H1 (cell line): Measurements from ENCODE around the gene ZNF516.

ENCODE experiments used
- CEBPB ChIP-seq: IDR thresholded peaks from 2 replicates; pipeline ENCODE4 v1.6.1; 2012; ENCODE audit warnings: low read depth, low read length
- CHD1 ChIP-seq: IDR thresholded peaks from 2 replicates; pipeline ENCODE4 v1.6.1; 2012; ENCODE audit warnings: low read depth, low read length, improper control_type of control experiment
- CREB1 ChIP-seq: IDR thresholded peaks from 2 replicates; pipeline ENCODE4 v1.6.1; 2012; ENCODE audit warnings: inconsistent platforms
- CTCF ChIP-seq, 3 experiments: IDR thresholded peaks; 1 replicate in 2 of 3; 2 replicates in 1 of 3; pipeline versions ENCODE4 v1.5.1 to v1.6.1; 2011; ENCODE audit warnings: low read length in 3 of 3, mild to moderate bottlenecking in 3 of 3, inconsistent platforms in 2 of 3, low read depth in 1 of 3, moderate library complexity in 1 of 3; ENCODE audit not compliant: insufficient read depth in 1 of 3; ENCODE audit errors: control extremely low read depth in 1 of 3
- EGR1 ChIP-seq: IDR thresholded peaks from 2 replicates; pipeline ENCODE4 v1.6.1; 2011; ENCODE audit warnings: low read depth, low read length, borderline replicate concordance
- EZH2 ChIP-seq: fragments of 200-600 bp; sonication (generic); IDR thresholded peaks from 2 replicates; pipeline ENCODE4 v1.7.1; 2012; ENCODE audit warnings: low read depth, mild to moderate bottlenecking, moderate library complexity, low read length, inconsistent platforms; ENCODE audit not compliant: severe bottlenecking
- POLR2AphosphoS5 ChIP-seq: IDR thresholded peaks from 2 replicates; pipeline ENCODE4 v1.6.1; 2011; ENCODE audit warnings: low read depth, low read length
- SP1 ChIP-seq: IDR thresholded peaks from 2 replicates; pipeline ENCODE4 v1.6.1; 2011; ENCODE audit warnings: low read depth, low read length
- SUZ12 ChIP-seq: fragments of 200-600 bp; sonication (generic); IDR thresholded peaks from 2 replicates; pipeline ENCODE4 v1.6.1; 2012; ENCODE audit warnings: mild to moderate bottlenecking, inconsistent platforms, low read length, moderate library complexity, mixed read lengths
- USF2 ChIP-seq: IDR thresholded peaks from 2 replicates; pipeline ENCODE4 v1.6.1; 2011; ENCODE audit warnings: low read length, improper control_type of control experiment

GRCh38 chr18:76353046-76353445, 142.0 kb downstream of the ZNF516 start:
- TF ChIP-seq POLR2AphosphoS5 = no peak
- no peak for TF ChIP-seq CTCF (IDR thresholded peaks at IDR 0.05; ENCODE audit: control extremely low read depth in 1 of 3, insufficient read depth in 1 of 3, low read depth in 1 of 3, low read length in 3 of 3)
- TF ChIP-seq CEBPB = no peak
- no peak for TF ChIP-seq CREB1
- TF ChIP-seq CHD1 = no peak
- TF ChIP-seq USF2 = no peak
- TF ChIP-seq SUZ12 = no peak
- no peak for TF ChIP-seq SP1
- no peak for TF ChIP-seq EGR1
- TF ChIP-seq EZH2 = no peak
